ENCODE results near the gene ABCC10. TPM values are rescaled to one million over a fixed set of nuclear protein-coding genes. Genes with fewer than 3 reads are reported as not detected.
"Not testable (repeated sequence)": the region's sequence is repeated elsewhere in the genome, so short reads cannot be mapped to it uniquely, and the experiment has no call there.

Gene ABCC10
- total and polyA plus RNA-seq, 10 of the 15 experiments (the other 5 are each of a cell fraction or from before 2014, with no cell fraction given): 0.80 to 18.2 (median 6.4) TPM

- TF ChIP-seq PBX3 (IDR thresholded peaks at IDR 0.05; ENCODE audit: insufficient replicate concordance, low read depth, low read length): no peak
- TF ChIP-seq RUNX3 (IDR thresholded peaks at IDR 0.05; ENCODE audit: low read length): no peak; the same call in 1 of the 2 replicates
- no peak for TF ChIP-seq MYC (IDR thresholded peaks at IDR 0.05; ENCODE audit: insufficient read depth, insufficient read length, insufficient replicate concordance, low read length, severe bottlenecking)
- no peak for TF ChIP-seq E4F1 (IDR thresholded peaks at IDR 0.05; ENCODE audit: borderline replicate concordance, partially characterized antibody)
- no peak for TF ChIP-seq JUND (IDR thresholded peaks at IDR 0.05; ENCODE audit: low read depth, low read length)
- no peak for TF ChIP-seq RBBP5 (conservative IDR thresholded peaks at IDR 0.05)
- no peak for TF ChIP-seq SIN3A (IDR thresholded peaks at IDR 0.05; ENCODE audit: low read depth, low read length)
Measured at GRCh38 chr6:43465948-43466347, 38.6 kb downstream of the ABCC10 start (continued).

GRCh38 chr6:43467265-43467664, 39.9 kb downstream of the ABCC10 start:
- ChIA-PET SMC1A (ENCODE audit: uncharacterized antibody, unreplicated experiment) (interaction anchor here (1.4 kb wide), 1 partner anchor 39 kb away, joined by 5 read pairs; no protein-coding TSS in a partner anchor), POLR2A (interaction anchor here (0.5 kb wide), 1 partner anchor 160 kb away, joined by 6 read pairs; no protein-coding TSS in a partner anchor), RAD21 (ENCODE audit: unreplicated experiment) (interaction anchor here (1.0 kb wide), 1 partner anchor 11 kb away, joined by 3 read pairs; the partner anchor contains the start of gene DLK2)
- H3K27ac ChIP-seq (ENCODE audit: control insufficient read depth, insufficient read depth); intact Hi-C loops (cut with micrococcal nuclease; ENCODE audit: unreplicated experiment); H4K20me1 ChIP-seq (ENCODE audit: control insufficient read depth, insufficient read depth); H3K4me1 ChIP-seq (ENCODE audit: control insufficient read depth, insufficient read depth, low read length); H3K27me3 ChIP-seq (replicated peaks in 1 of 2; ENCODE audit: control insufficient read depth in 2 of 2, insufficient read depth in 2 of 2, low read length in 1 of 2); H3K36me3 ChIP-seq (ENCODE audit: control insufficient read depth in 2 of 2, insufficient read depth in 2 of 2, low read length in 1 of 2); H2AFZ ChIP-seq (ENCODE audit: control insufficient read depth, low read depth, low read length); H3K4me3 ChIP-seq; DNase-seq (ENCODE audit: low read depth, low spot score); CTCF ChIA-PET; H3K4me2 ChIP-seq (ENCODE audit: control insufficient read depth, insufficient read depth); FAIRE-seq; BruUV-seq (replicated peaks); in situ Hi-C loops (cut with MboI); H3K9me3 ChIP-seq (replicated peaks; ENCODE audit: control insufficient read depth, insufficient read depth, low read length); H3K9ac ChIP-seq (ENCODE audit: control insufficient read depth, insufficient read depth, low read length); ATAC-seq; H3K79me2 ChIP-seq (ENCODE audit: control insufficient read depth, insufficient read depth, low read length): not testable (repeated sequence)
- 21% methylated on average over 5 of the region's 5 CpGs for WGBS (ENCODE audit: insufficient coverage, insufficient replicate concordance, low lambda C conversion rate, missing lambda C conversion rate)

Data from GM12878 (cell line).